ENCODE measurements around the gene REPIN1.
"Not testable (repeated sequence)": the region's sequence is repeated elsewhere in the genome, so short reads cannot be mapped to it uniquely, and the experiment has no call there.

REPIN1 gene

DNA sequence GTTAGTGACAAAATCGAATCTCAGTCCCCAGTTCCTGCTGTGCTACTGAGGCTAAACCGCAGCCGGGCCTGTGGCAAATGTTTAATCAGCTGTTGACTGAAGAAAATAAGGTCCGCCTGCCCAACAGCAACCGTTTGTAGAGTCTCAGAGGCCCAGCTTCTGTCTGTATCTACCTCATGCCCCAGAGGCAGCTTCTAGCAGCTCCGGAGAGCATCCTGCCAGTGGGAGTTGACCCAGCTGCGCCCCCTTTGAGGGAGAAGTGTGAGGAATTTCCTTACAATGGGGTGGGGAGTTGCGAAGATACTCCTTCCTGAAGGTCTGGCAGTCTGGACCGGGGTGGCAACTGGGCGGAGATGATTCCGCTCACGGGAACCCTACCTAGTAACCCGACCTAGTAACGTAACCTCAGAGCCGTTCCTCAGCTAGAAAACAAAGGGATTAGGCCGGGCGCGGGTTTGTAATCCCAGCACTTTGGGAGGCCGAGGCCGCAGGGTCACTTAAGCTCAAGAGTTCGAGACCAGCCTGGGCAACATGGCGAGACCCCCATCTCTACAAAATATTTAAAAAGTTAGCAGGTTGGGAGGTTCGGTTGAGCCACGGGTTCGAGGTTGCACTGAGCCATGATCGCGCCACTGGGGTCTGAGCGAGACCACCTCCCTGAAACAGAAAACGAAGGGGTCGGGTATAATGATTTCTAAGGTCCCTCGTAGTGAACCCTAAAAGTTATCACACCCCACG lies 9.7 kb downstream of the REPIN1 start:
- DNase-seq, result peak; percentile 84

DNA sequence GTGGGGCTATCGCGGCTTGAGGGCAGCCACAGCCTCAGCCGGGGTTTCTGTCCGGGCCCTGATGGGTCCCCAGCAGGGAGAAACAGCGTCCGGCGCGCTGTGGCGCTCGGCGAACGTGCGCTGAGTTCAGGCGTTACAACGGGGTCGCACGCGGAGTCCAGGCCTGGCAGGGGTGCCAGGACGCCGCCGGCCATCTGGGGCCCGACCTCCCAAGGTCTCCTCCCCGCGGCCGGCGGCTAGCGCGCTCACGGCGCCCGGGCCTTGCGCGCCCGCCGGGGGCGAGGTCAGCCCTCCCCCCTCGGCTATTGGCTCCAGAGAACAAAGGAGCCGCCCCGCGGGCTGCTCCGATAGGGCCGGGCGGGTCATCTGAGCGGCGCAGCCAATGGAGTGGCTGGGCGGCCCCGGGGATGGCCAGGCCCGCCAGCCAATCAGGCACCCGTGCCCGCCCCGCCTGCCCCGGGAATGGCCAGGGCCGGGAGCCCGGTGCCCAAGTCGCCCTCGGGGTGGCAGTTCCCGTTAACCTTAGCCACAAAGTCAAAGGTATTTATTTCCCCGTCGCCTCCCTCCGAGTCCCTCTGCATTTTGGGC lies 10.3 kb downstream of the REPIN1 start, which contains the start of gene ZNF775:
Gene ZNF775, plus strand, starts transcription at position 478 of the 588 bp plus-strand sequence. CDS start 9,141 bp downstream, outside the sequence.
- DNase-seq, result peak; percentile 93

DNA sequence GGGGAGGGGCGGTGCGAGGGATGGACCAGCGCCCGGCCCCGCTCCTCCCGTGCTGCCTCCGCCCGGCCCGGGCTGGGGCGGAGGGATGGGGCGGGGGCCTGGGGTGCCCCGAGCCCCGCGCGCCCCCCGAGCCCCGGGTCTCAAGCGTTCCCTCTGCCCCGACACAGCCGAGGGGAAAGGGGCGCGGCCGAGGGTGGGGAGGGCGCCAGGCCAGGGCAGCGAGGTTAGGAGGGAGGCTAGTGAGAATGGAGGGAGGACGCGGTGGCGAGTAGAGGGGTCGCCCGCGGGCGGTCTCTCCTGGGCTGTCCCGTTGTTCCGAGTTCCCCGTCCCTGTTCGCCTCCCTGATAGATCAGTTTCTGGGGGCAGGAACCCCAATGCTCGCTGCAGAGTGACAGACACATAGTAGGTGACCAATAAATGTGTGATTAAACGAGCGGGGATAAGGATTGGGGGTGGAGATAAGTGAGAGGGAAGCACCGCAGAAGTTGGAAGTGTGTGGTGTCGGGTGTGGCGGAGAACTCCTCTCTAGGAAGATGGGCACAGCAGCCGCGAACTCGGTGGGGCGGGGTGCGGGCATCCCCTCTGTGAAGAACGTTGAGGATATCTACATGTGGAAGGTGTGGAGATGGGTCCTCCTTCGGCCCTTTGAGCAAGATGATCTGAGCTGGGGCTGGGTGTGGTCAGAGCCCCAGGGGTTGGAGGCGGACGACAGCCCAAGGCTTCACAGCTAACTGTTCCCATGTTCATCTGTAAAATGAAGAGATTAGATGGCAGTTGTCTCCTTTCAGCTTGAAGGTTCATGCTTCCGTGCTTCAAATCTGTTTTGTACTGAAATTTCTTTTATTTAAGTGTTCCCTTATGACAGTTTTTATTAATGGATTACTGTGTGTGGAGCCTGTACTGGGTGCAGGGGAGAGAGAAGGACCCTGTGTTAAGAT lies 11.1 kb downstream of the REPIN1 start:
- no peak for DNase-seq

DNA sequence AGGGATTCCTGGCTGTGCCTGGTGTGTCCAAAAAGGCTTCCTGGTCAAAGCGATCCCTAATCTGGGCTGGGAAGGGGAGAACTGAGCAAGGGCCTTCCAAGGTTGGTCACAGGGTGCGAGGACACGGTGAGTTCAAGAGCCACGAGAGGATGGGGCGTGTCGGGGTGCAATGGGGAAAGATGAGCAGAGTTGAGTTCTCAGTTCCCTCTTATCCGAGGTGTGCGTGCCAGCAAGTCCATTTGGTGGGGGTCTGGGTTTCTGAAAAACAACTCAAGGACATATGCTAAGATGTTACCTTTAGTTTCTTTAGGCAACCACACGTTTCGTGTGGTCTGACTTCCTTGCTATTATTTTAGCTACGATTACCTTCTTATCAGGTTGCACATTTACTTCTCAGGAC lies 11.8 kb downstream of the REPIN1 start:
- no peak for DNase-seq

DNA sequence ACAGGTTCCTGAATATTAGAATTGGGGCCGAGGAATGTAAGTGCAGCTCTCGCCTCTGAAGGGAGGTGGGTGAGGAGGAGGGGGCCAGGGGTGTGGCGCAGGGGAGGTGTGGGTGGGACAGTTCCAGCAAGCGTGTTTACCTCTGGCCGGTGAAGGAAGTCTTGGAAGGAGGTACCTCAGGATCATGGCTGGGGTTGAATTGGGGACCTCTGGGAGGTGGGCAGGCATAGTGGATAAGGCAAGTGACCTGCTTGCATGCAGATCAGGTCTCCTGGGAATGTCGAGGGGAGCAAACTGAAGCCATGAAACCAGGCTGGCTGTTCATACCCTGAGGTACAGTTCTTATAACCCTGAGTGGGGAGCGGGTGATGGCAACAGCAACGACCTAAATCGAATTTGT lies 12.5 kb downstream of the REPIN1 start:
- DNase-seq, result no peak

DNA sequence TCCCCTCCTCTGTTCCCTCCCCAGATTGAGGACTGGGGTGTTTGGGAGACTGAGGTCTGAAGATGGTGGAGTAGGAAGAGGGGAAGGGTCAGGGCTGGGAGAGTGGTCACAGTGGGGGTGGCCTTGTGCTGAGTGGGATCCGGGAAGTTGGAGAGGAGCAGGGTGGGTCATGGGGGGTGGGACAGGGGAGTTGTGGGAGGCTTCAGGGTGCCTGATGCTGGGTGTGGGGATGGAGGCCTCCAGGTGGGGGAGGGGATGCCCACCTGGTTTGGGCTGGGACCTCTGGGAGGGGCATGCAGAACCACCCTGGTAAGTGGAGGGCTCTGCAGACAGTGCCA lies 13.1 kb downstream of the REPIN1 start:
- no peak for DNase-seq

DNA sequence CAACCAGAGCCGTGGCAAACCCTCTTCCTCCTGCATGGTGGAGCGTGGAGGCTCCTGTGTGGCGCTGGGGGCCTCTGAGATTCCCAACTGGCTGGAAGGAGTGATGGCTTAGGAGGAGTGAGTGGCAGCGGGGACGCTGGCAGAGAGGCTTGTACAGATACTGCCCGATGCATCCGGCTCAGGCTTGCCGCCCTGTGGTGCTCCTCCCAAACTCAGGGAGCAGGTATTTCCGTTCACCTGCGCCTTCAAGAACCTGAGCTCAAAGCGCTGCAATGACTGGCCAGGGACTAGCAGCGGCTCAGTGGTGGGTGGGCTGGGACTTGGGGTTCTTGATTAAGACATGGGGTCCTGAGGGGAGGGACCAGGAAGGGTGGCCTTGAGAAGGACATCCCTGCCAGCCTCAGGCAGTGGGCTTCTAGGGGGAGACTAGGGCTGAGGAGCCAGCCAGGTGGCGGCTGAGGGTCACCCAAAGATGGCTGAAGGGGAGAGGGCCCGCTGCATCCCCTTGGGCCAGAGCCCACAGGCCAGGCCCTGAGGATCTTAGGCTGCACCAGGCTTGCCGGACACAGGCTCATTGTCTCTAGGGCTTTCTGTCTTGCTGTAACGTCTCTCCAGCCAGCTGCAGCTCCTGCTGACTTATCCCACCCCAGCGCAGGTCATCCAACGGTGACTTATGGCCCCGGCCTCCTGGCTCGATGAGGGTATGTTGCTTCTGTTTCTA lies 13.7 kb downstream of the REPIN1 start:
- no peak for DNase-seq

DNA sequence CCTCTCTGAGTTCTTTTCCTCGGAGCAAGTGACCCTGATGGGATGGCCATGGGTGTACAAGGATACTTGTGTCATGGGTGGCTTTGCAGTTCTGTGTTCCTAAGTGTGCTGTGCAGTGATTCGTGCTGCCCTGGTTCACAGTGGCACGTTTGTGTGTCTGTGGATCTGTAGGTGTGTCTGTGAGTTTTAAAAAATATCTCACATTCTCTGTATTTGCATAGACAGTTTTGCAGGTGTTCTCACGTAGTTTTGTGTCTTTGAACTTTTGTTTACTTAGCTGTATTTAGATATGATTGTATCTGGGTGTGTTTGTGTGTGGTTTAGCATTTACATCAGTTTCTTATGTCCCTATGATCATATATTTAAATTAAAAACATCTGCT lies 14.2 kb downstream of the REPIN1 start:
- no peak for DNase-seq

DNA sequence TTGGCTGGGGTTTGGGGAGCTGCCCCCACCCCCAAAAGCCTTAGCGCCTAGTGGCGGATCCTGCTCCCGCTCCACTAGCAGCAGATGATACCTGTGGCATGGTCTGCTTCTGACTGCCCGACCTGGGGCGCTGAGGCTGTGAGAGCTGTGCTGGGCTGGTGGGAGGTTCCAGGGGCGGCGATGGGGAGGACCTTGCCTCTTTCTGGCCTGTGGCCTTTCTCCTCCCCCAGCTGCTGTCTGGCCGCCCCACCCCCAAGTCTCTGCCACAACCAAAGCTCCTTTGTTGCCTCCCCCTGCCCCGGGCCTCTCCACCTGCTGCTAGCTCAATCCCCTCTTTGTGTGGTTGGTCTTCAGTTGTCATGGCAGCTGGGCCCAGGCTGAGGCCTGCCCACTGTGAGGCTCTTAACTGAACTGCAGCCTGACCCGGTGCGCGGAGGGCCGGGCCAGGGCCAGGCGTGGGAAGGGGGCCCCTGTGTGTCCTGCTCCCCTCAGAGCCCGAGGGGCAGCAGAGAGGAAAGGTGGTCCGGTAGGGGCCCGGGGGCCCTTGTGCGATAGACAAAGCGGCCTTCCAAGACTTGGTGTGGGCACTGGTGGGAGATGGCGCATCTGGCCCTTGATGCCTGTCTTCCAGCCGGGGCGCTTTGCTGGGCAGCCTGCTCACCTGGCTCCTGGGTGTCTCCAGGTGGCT lies 15.2 kb downstream of the REPIN1 start:
- no peak for DNase-seq

DNA sequence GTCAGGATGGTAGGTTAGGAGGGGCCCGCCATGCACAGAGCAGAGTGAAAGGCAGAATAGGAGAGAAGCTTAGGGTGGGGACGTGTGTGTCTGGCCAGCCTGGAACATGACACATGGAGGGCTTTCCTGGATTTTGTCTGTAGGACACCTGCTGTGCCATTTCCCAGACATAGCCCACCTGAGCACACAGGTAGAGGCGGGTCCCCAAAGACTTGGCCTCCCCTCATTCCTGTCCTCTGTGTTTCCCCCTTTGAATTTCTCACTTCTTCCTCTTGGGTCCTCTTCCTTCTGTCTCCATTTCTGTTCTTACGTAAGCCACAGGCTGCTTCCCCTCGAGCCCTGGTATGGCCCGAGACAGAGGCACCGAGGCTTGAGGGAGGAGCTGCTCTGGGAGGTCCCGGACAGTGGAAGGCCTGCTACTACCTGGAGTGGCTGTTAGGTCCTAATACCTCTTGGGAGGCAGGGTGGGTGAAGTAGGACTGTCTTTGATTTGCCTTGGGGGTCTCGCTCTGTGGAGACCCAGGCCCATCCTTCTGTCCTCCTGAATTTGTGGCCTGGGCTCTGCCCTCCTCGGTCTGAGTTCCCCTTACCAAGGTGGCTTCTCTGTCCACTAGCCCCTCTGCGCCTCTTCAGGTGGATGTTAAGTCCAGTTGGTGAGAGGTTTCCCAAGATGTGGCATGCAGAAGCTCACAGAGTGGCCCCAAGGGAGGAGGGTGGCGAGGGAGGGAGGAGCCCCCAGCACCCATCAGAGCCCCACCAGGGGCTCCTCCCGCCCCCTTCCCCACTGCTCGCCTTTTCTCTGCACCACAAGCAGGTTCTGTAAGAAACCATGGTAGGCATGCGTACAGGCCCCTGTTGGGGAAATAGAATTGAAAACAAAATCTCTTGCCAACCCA lies 16.0 kb downstream of the REPIN1 start:
- no peak for DNase-seq

DNA sequence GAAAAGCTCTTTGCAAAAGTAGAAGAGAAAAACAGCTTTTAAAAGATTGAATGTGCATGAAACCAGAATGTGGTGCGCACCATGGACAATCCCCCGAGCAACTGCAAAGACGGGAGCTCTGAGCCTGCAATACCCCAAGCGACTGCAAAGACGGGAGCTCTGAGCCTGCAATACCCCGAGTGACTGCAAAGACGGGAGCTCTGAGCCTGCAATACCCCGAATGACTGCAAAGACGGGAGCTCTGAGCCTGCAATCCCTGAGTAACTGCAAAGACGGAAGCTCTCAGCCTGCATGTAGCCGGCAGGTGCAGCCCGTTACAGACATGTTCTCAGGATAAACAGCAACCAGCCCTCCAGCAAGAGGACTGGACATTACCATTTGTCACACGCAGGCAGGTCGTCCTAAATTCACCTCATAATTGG lies 16.7 kb downstream of the REPIN1 start:
- no peak for DNase-seq

DNA sequence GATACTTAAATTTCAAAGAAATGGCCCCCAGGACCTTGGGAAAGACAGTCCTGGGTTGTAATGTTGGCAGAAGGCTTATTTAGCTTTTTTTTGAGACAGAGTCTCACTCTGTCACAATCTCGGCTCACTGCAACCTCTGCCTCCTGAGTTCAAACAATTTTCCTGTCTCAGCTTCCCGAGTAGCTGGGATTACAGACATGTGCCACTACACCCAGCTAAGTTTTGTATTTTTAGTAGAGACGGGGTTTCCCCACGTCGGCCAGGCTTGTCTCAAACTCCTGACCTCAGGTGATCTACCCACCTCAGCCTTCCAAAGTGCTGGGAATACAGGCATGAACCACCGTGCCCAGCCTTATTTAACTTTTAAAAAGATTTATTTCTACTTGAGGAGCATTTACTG lies 17.3 kb downstream of the REPIN1 start:
- not testable (repeated sequence) for DNase-seq

DNA sequence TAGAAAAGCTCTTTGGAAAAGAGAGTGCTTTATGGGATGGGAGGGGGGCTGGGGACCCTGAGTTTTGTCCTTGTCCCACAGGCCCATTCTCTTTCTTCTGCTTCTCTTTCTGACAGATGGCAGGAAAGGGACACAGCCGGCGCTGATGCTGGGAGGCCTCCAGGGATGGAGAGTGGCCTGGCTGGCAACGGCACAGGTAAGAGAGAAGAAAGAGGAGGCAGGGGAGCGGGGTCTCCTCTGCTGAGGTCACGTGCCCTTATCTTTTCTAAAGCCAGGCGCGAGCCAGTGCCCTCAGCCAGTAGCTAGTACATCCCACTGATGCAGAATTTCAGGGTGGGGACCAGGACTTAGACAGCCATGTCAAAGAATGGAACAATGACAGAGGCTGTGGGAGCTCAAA lies 19.7 kb downstream of the REPIN1 start:
- DNase-seq, result no peak

DNA sequence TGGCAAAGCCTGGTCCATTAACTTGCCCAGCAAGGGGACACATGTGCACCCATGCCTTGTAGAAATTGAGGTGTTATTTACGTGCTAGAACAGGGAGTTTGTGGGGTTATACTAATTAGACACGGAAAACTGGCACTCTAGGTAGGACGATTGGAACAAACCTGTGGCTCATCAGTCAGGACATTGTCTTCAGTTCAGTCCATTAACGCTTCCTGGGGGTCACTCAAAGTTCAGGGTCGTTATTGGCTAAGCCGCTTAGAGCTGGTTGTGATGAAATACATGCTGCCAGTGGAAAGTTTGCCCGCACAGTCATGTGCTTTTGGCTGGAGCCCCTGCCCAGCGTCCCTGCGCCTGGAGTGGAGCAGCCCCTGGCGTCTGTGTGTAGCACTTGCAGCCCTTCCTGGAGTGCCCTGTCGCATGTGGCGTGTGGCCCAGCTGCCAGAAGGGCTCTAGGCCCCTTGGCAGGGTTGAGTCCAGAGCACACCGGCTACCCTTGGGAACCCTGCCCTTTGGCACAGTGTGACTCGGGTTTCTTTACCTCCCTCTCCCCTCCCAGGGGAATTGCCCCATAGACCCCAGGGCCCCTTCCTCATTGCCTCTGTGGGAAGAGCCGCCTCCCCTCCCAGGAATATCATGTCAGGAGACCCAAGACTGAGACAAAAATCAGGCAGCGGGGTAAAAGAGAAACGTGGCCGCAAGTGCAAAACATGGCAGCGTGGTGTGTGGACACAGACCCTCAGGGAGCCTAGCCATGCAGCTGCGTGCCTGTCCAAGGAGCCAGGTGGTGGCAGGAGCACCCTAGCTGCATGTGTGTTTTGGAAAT lies 20.3 kb downstream of the REPIN1 start:
- no peak for DNase-seq

DNA sequence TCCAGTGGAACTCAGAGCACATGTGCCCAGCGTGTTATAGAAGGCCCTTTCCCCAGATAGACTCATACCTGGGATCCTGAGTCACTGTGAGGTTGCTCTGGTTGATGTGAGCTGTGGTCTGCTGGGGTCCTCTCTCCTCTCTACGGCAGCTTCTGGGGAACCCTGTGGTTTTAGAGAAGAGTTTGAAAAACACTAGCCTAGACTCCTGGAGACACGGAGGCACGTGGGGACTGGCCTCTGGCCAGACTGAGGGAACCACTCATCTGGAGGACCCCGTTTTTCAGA lies 20.9 kb downstream of the REPIN1 start:
- DNase-seq, result no peak

DNA sequence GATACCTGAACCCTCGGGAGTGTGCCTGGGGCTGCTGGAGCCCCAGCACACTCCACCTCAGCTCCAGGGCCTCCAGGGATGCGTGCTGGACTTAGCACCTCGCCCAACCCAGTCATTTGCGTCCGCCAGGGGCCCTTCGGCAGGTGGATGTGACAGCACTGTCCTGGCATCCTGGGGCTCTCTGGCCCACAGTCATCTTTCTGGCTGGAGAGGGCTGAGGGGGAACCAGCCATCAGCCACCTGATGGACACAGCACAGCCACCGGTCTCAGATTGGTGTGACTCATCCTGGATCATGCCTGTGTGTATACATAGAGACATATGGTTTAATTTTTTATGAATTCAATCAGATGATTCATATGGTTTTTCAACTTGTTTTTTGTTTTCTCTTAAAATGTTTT lies 21.6 kb downstream of the REPIN1 start:
- DNase-seq, result no peak

DNA sequence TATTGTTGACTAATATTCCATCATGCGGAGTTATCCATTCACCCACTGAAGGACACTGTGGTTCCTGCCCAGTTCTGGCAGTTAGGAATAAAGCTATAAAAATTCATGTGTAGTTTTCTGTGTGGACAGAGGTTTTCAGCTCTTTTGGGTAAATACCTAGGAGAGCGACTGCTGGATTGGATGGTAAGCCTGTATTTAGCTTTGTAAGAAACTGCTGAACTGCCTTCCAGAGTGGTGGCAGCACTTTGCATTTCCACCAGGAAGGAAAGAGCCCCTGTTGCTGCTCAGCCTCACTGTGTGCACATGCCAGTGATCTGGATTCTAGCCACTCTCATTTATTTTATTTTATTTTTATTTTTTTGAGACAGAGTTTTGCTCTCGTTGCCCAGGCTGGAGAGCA lies 24.7 kb downstream of the REPIN1 start:
- DNase-seq, result no peak

DNA sequence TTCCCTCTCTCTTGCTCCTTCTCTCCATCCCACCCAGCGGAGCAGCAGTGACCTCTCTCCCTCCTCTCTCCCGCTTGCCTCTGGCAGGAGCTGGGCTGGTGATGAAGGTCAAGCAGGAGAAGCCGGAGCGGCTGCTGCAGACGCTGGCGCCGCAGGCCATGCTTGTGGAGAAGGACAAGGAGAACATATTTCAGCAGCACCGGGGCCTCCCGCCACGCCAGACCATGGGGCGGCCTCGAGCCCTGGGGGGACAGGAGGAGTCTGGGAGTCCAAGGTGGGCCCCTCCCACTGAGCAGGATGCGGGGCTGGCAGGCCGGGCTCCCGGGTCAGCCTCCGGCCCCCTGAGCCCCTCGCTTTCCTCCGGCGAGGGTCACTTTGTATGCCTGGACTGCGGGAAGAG lies 27.8 kb downstream of the REPIN1 start:
- no peak for DNase-seq

DNA sequence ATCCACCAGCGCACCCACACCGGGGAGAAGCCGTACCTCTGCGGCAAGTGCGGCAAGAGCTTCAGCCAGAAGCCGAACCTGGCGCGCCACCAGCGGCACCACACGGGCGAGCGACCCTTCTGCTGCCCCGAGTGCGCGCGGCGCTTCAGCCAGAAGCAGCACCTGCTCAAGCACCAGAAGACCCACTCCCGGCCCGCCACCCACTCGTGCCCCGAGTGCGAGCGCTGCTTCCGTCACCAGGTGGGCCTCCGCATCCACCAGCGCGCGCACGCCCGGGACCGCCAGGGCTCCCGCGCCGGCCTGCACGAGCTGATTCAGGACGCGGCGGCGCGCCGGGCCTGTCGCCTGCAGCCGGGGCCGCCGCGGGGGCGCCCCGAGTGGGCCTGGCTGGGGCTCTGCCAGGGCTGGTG lies 28.2 kb downstream of the REPIN1 start:
- no peak for DNase-seq

DNA sequence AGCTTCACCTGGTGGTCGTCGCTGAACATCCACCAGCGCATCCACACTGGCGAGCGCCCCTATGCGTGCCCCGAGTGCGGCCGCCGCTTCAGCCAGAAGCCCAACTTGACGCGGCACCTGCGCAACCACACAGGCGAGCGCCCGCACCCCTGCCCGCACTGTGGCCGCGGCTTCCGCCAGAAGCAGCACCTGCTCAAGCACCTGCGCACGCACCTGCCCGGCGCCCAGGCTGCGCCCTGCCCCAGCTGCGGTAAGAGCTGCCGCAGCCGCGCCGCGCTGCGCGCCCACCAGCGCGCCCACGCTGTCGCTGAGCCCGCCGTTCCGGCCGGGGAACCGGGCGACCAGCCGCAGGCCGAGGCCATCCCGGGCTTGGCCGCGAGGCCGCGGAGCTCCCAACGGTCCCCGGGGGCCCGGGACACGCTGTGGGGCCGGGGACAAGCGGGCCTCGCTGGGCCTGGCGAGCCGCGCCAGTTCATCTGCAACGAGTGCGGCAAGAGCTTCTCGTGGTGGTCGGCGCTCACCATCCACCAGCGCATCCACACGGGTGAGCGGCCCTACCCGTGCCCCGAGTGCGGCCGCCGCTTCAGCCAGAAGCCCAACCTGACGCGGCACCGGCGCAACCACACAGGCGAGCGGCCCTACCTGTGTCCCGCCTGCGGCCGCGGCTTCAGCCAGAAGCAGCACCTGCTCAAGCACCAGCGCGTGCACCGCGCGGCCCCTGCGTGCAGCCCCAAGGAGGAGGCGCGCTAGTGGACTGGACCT lies 28.9 kb downstream of the REPIN1 start:
- DNase-seq, result no peak
